ENCODE measurements around the gene SH3PXD2A. TPM values are rescaled to one million over a fixed set of nuclear protein-coding genes. Genes with fewer than 3 reads are reported as not detected.

Gene SH3PXD2A
- total RNA-seq, 5 donors from 2014 or later (not counting 1 experiment from before 2014, with no cell fraction given) = 5.8 to 11.8 (median 9.8) TPM

- Mint-ChIP-seq H3K27me3 (no peaks in the 10 kb centered on the region), H3K4me3 (no peak overlapping the region), H3K27ac (no peak overlapping the region), H3K4me1 (peaks cover 0 to 6% (median 2%) of the 10 kb centered on the region in 3 donors), H3K9me3 (no peaks in the 10 kb centered on the region), H3K36me3 (no peaks in the 10 kb centered on the region)
- Histone ChIP-seq H3K36me3 (ENCODE audit: control insufficient read depth in 2 of 2, extremely low read depth in 1 of 2, insufficient read depth in 1 of 2, low read length in 1 of 2) (no peaks in the 10 kb centered on the region), H3K27me3 (replicated peaks in 1 of 2; ENCODE audit: control insufficient read depth in 2 of 2, extremely low read depth in 1 of 2, insufficient read depth in 2 of 2, low read length in 1 of 2) (peaks cover 0 to 6% of the 10 kb centered on the region in 2 experiments), H3K4me3 (ENCODE audit: control insufficient read depth in 1 of 2, extremely low read depth in 1 of 2, low read length in 1 of 2) (no peak overlapping the region), H3K27ac (ENCODE audit: low read length) (no peak overlapping the region), H3K4me1 (ENCODE audit: control insufficient read depth in 1 of 2, extremely low read depth in 1 of 2, insufficient read depth in 2 of 2, low read length in 2 of 2) (no peaks in the 10 kb centered on the region), H3K9me3 (no peaks in the 10 kb centered on the region)
- POLR2A ChIA-PET = no interaction called here
- DNase-seq (no peak), ATAC-seq (replicated peaks in 1 of 4) (no peak)
- CTCF ChIA-PET = no interaction called here
- WGBS (ENCODE audit: insufficient coverage) = 90% methylated on average over 4 of the region's 5 CpGs
These were observed 125.5 kb downstream of the SH3PXD2A start for GRCh38 chr10:103729851-103730250.

- no peaks in the 10 kb centered on the region for H3K27me3 Mint-ChIP-seq
- no peaks in the 10 kb centered on the region for H3K9me3 ChIP-seq
- H3K4me3 Mint-ChIP-seq = no peak overlapping the region
- H3K9me3 Mint-ChIP-seq = no peaks in the 10 kb centered on the region
- H3K4me3 ChIP-seq (ENCODE audit: control insufficient read depth in 1 of 2, extremely low read depth in 1 of 2, low read length in 1 of 2) = no peak overlapping the region
- ChIA-PET POLR2A (interaction anchor here in 1 of 2 donors (0.7 kb wide), 1 partner anchor 52 kb away, joined by 4 read pairs; no protein-coding TSS in a partner anchor), CTCF (no interaction called here)
- DNase-seq (no peak), ATAC-seq (replicated peaks in 1 of 4) (no peak)
- H3K4me1 Mint-ChIP-seq = peaks cover 0 to 6% (median 2%) of the 10 kb centered on the region in 3 donors
- H3K36me3 ChIP-seq (ENCODE audit: control insufficient read depth in 2 of 2, extremely low read depth in 1 of 2, insufficient read depth in 1 of 2, low read length in 1 of 2) = no peaks in the 10 kb centered on the region
- H3K4me1 ChIP-seq (ENCODE audit: control insufficient read depth in 1 of 2, extremely low read depth in 1 of 2, insufficient read depth in 2 of 2, low read length in 2 of 2) = no peaks in the 10 kb centered on the region
- peaks cover 0 to 3% of the 10 kb centered on the region in 2 experiments for H3K27me3 ChIP-seq (replicated peaks in 1 of 2; ENCODE audit: control insufficient read depth in 2 of 2, extremely low read depth in 1 of 2, insufficient read depth in 2 of 2, low read length in 1 of 2)
- 90% methylated on average over 7 of the region's 7 CpGs for WGBS (ENCODE audit: insufficient coverage)
- no peaks in the 10 kb centered on the region for H3K36me3 Mint-ChIP-seq
- H3K27ac ChIP-seq (ENCODE audit: low read length) = no peak overlapping the region
- no peak overlapping the region for H3K27ac Mint-ChIP-seq
These were observed 127.2 kb downstream of the SH3PXD2A start for GRCh38 chr10:103727991-103728689.

DNA sequence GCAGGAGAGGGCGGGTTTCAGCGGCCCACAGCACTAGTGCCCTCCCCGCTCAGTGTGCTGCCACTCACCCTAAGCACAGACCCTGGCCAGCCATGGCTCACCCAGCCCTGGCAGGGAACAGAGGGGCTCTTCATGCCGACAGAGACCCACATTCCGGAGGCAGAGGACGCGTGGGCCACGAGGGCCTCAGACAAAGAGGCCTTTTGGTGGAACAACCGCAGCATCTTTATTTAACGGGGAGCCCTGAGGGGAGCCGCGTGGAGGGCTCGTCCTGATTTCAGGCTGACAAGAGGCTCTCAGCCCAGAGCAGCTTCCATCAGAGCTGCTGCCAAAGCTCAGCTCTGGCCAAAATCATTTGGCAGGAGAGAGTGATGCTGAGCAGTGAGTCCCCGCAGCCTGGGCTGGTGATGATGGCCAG lies 127.8 kb downstream of the SH3PXD2A start:
- H3K27ac Mint-ChIP-seq = no peak overlapping the region
- CTCF ChIA-PET = no interaction called here

DNA sequence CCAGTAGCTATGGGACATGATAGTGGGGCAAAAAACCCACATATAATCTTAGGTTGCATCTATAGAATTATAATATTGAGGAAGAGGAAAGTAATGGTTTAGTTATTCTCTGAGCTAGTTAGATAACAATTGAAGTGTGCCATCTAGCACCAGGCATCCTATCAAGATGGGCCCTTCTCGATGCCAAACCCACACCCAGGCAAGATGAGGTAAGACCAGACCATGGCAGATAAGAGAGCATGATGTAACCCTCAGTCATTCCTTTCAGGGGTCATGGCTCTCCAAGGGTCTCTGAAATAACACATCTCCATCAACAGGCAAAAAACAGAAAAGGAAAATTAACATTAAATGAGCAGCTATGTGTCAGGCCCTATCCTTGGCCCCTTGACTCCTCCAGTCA lies 128.7 kb downstream of the SH3PXD2A start:
- no peaks in the 10 kb centered on the region for H3K9me3 ChIP-seq
- H3K4me3 ChIP-seq (ENCODE audit: control insufficient read depth in 1 of 2, extremely low read depth in 1 of 2, low read length in 1 of 2) = no peak overlapping the region
- peaks cover 0 to 6% (median 0%) of the 10 kb centered on the region in 3 donors for H3K4me1 Mint-ChIP-seq
- POLR2A ChIA-PET = no interaction called here
- no peak for ATAC-seq (replicated peaks in 1 of 4)
- no peak for DNase-seq
- no peaks in the 10 kb centered on the region for H3K9me3 Mint-ChIP-seq
- no peaks in the 10 kb centered on the region for H3K4me1 ChIP-seq (ENCODE audit: control insufficient read depth in 1 of 2, extremely low read depth in 1 of 2, insufficient read depth in 2 of 2, low read length in 2 of 2)
- no peak overlapping the region for H3K4me3 Mint-ChIP-seq
- H3K27ac ChIP-seq (ENCODE audit: low read length) = no peak overlapping the region
- no peaks in the 10 kb centered on the region for H3K36me3 Mint-ChIP-seq
- no peak overlapping the region for H3K27ac Mint-ChIP-seq
- no peaks in the 10 kb centered on the region for H3K36me3 ChIP-seq (ENCODE audit: control insufficient read depth in 2 of 2, extremely low read depth in 1 of 2, insufficient read depth in 1 of 2, low read length in 1 of 2)
- H3K27me3 Mint-ChIP-seq = no peaks in the 10 kb centered on the region
- CTCF ChIA-PET = no interaction called here
- 67% methylated on average over 1 of the region's 1 CpG for WGBS (ENCODE audit: insufficient coverage)
- H3K27me3 ChIP-seq (replicated peaks in 1 of 2; ENCODE audit: control insufficient read depth in 2 of 2, extremely low read depth in 1 of 2, insufficient read depth in 2 of 2, low read length in 1 of 2) = no peaks in the 10 kb centered on the region

More for the DNA sequence above, 127.8 kb downstream of the SH3PXD2A start:
- Mint-ChIP-seq H3K4me1 (peaks cover 0 to 6% (median 2%) of the 10 kb centered on the region in 3 donors), H3K4me3 (no peak overlapping the region), H3K27me3 (no peaks in the 10 kb centered on the region), H3K9me3 (no peaks in the 10 kb centered on the region), H3K36me3 (no peaks in the 10 kb centered on the region)
- POLR2A ChIA-PET = no interaction called here
- Histone ChIP-seq H3K4me3 (ENCODE audit: control insufficient read depth in 1 of 2, extremely low read depth in 1 of 2, low read length in 1 of 2) (no peak overlapping the region), H3K36me3 (ENCODE audit: control insufficient read depth in 2 of 2, extremely low read depth in 1 of 2, insufficient read depth in 1 of 2, low read length in 1 of 2) (no peaks in the 10 kb centered on the region), H3K9me3 (no peaks in the 10 kb centered on the region), H3K27me3 (replicated peaks in 1 of 2; ENCODE audit: control insufficient read depth in 2 of 2, extremely low read depth in 1 of 2, insufficient read depth in 2 of 2, low read length in 1 of 2) (no peaks in the 10 kb centered on the region), H3K27ac (ENCODE audit: low read length) (no peak overlapping the region), H3K4me1 (ENCODE audit: control insufficient read depth in 1 of 2, extremely low read depth in 1 of 2, insufficient read depth in 2 of 2, low read length in 2 of 2) (no peaks in the 10 kb centered on the region)
- ATAC-seq (replicated peaks in 1 of 4) (no peak), DNase-seq (no peak)
- WGBS (ENCODE audit: insufficient coverage) = 92% methylated on average over 14 of the region's 14 CpGs

DNA sequence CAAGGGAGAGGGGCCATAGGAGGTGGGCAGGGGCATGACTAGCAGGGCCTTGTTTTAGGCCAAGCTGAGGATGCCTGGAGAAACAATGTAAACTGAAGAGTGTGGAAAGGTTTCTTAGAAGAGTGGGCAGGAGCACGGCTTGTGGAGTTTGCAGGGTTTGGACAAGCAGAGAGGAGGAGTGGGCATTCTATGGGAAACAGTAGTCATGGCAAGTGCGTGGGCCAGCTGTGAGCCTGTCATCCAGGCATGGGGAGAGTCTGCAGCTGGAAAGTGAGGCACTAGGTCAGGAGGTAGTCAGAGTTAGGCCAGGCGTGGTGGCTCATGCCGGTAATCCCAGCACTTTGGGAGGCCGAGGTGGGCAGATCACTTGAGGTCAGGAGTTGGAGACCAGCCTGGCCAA lies 130.1 kb downstream of the SH3PXD2A start:
- Mint-ChIP-seq H3K36me3 (no peaks in the 10 kb centered on the region), H3K4me3 (no peak overlapping the region), H3K4me1 (no peaks in the 10 kb centered on the region), H3K27me3 (no peaks in the 10 kb centered on the region), H3K27ac (no peak overlapping the region), H3K9me3 (no peaks in the 10 kb centered on the region)
- ATAC-seq (replicated peaks in 1 of 4) (no peak), DNase-seq (no peak)
- no peaks in the 10 kb centered on the region for H3K4me1 ChIP-seq (ENCODE audit: control insufficient read depth in 1 of 2, extremely low read depth in 1 of 2, insufficient read depth in 2 of 2, low read length in 2 of 2)
- no peaks in the 10 kb centered on the region for H3K9me3 ChIP-seq
- POLR2A ChIA-PET = interaction anchor here in 1 of 2 donors (0.7 kb wide), 1 partner anchor 95 kb away, joined by 4 read pairs; no protein-coding TSS in a partner anchor
- no peak overlapping the region for H3K4me3 ChIP-seq (ENCODE audit: control insufficient read depth in 1 of 2, extremely low read depth in 1 of 2, low read length in 1 of 2)
- no peaks in the 10 kb centered on the region for H3K36me3 ChIP-seq (ENCODE audit: control insufficient read depth in 2 of 2, extremely low read depth in 1 of 2, insufficient read depth in 1 of 2, low read length in 1 of 2)
- H3K27me3 ChIP-seq (replicated peaks in 1 of 2; ENCODE audit: control insufficient read depth in 2 of 2, extremely low read depth in 1 of 2, insufficient read depth in 2 of 2, low read length in 1 of 2) = peaks cover 0 to 4% of the 10 kb centered on the region in 2 experiments
- 90% methylated on average over 5 of the region's 5 CpGs for WGBS (ENCODE audit: insufficient coverage)
- CTCF ChIA-PET = interaction anchor here in 1 of 2 donors (0.8 kb wide), 1 partner anchor 12 kb away, joined by 3 read pairs; no protein-coding TSS in a partner anchor
- no peak overlapping the region for H3K27ac ChIP-seq (ENCODE audit: low read length)

GRCh38 chr10:103724771-103725170 lies 130.6 kb downstream of the SH3PXD2A start:
- POLR2A ChIA-PET = interaction anchor here in 1 of 2 donors (0.5 to 0.7 kb wide), 2 partner anchors 96 kb away, joined by 4 to 11 read pairs; no protein-coding TSS in a partner anchor
- Mint-ChIP-seq H3K9me3 (no peaks in the 10 kb centered on the region), H3K27ac (no peak overlapping the region)

More at GRCh38 chr10:103724771-103725170, 130.6 kb downstream of the SH3PXD2A start:
- Histone ChIP-seq H3K36me3 (ENCODE audit: control insufficient read depth in 2 of 2, extremely low read depth in 1 of 2, insufficient read depth in 1 of 2, low read length in 1 of 2) (no peaks in the 10 kb centered on the region), H3K27ac (ENCODE audit: low read length) (no peak overlapping the region), H3K9me3 (no peaks in the 10 kb centered on the region), H3K27me3 (replicated peaks in 1 of 2; ENCODE audit: control insufficient read depth in 2 of 2, extremely low read depth in 1 of 2, insufficient read depth in 2 of 2, low read length in 1 of 2) (peaks cover 0 to 7% of the 10 kb centered on the region in 2 experiments), H3K4me3 (ENCODE audit: control insufficient read depth in 1 of 2, extremely low read depth in 1 of 2, low read length in 1 of 2) (no peak overlapping the region), H3K4me1 (ENCODE audit: control insufficient read depth in 1 of 2, extremely low read depth in 1 of 2, insufficient read depth in 2 of 2, low read length in 2 of 2) (no peaks in the 10 kb centered on the region)
- CTCF ChIA-PET = interaction anchor here in 1 of 2 donors (0.8 kb wide), 1 partner anchor 11 kb away, joined by 3 read pairs; no protein-coding TSS in a partner anchor
- H3K4me3 Mint-ChIP-seq = no peak overlapping the region
- ATAC-seq (replicated peaks in 1 of 4) = no peak
- no peaks in the 10 kb centered on the region for H3K36me3 Mint-ChIP-seq
- H3K4me1 Mint-ChIP-seq = no peaks in the 10 kb centered on the region
- DNase-seq = no peak
- no CpG with 5 or more reads among the region's 2 CpGs for WGBS (ENCODE audit: insufficient coverage)
- no peaks in the 10 kb centered on the region for H3K27me3 Mint-ChIP-seq

All from T-cell (primary cell).